ENCODE measurements around the gene NRCAM. TPM values are rescaled to one million over a fixed set of nuclear protein-coding genes. Genes with fewer than 3 reads are reported as not detected.

NRCAM gene
- total RNA-seq, 1 donor from 2014 or later: 7.9 TPM

- Histone ChIP-seq H3K4me1 (no peaks in the 10 kb centered on the region), H3K27me3 (no peaks in the 10 kb centered on the region), H3K36me3 (no peaks in the 10 kb centered on the region), H3K27ac (no peak overlapping the region), H3K4me3 (no peak overlapping the region), H3K9me3 (no peaks in the 10 kb centered on the region)
- no peak for TF ChIP-seq CTCF (IDR thresholded peaks at IDR 0.05)
- TF ChIP-seq POLR2A (IDR thresholded peaks at IDR 0.05): no peak
- TF ChIP-seq POLR2AphosphoS5 (IDR thresholded peaks at IDR 0.05; ENCODE audit: insufficient read depth in 1 of 2, low read depth in 1 of 2): no peak
- no peak for DNase-seq (ENCODE audit: extremely low spot score in 2 of 2)
- intact Hi-C loops (cut with DNase I): no loop called here
Measured at GRCh38 chr7:108118959-108119358, 337.3 kb downstream of the NRCAM start.

DNA sequence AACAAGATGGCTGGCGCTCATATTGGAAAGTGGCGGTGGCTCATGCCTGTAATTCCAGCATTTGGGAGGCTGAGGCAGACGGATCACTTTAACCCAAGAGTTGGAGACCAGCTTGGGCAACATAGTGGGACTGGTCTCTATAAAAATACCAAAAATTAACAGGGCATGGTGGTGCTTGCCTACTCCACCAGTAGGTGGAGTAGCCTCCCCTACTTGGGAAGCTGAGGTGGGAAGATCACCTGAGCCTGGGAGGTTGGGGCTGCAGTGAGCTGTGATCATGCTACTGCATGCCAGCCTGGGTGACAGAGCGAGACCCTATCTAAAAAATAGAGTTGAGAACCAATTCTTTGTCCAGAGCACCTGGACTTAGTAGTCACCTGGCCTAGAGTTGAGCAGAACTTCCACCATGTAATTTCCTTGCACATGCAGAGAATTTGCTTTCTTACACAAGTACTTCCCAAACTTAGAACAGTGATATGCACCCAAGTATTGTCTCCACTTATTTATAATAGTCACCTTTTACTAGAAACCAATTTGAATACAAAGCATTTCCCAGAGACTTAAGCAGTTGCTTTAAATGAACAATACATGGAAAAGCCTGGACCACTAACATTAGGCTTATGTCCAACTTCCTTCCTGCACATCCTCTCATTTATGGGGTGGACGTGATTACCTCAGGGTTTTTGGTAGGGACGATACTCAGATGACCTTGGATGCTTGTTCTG lies 342.0 kb downstream of the NRCAM start:
- TF ChIP-seq POLR2A (IDR thresholded peaks at IDR 0.05) (no peak), CTCF (IDR thresholded peaks at IDR 0.05) (no peak), POLR2AphosphoS5 (IDR thresholded peaks at IDR 0.05; ENCODE audit: insufficient read depth in 1 of 2, low read depth in 1 of 2) (no peak)
- Histone ChIP-seq H3K9me3 (no peaks in the 10 kb centered on the region), H3K36me3 (no peaks in the 10 kb centered on the region), H3K27me3 (no peaks in the 10 kb centered on the region), H3K4me3 (no peak overlapping the region), H3K4me1 (no peaks in the 10 kb centered on the region), H3K27ac (no peak overlapping the region)
- DNase-seq (ENCODE audit: extremely low spot score in 2 of 2): no peak
- intact Hi-C loops (cut with DNase I): no loop called here

DNA sequence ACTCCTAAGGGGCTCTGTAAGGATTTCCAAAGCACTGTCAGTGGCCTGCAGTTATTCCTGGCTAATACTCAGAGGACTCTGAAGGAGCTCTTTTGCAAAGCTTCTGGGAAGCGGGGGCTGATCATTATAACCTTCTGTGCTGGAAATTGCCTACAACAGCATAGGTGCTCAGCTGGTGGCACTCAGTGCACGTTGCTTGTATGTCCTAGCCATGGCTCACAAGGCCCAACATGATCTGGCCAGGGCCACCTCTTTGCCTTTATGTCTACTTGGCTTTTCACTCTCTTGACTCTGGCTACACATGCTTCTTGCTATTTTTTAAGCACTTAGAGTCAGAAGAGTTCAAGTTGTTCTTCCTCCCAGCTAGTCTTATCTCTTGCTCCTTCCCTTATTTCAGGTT lies 343.6 kb downstream of the NRCAM start:
- no peak for DNase-seq (ENCODE audit: extremely low spot score in 2 of 2)
- TF ChIP-seq CTCF (IDR thresholded peaks at IDR 0.05) (no peak), POLR2A (IDR thresholded peaks at IDR 0.05) (no peak), POLR2AphosphoS5 (IDR thresholded peaks at IDR 0.05; ENCODE audit: insufficient read depth in 1 of 2, low read depth in 1 of 2) (no peak)
- Histone ChIP-seq H3K27ac (no peak overlapping the region), H3K27me3 (no peaks in the 10 kb centered on the region), H3K4me3 (no peak overlapping the region), H3K4me1 (no peaks in the 10 kb centered on the region), H3K9me3 (no peaks in the 10 kb centered on the region), H3K36me3 (no peaks in the 10 kb centered on the region)
- intact Hi-C loops (cut with DNase I): no loop called here

DNA sequence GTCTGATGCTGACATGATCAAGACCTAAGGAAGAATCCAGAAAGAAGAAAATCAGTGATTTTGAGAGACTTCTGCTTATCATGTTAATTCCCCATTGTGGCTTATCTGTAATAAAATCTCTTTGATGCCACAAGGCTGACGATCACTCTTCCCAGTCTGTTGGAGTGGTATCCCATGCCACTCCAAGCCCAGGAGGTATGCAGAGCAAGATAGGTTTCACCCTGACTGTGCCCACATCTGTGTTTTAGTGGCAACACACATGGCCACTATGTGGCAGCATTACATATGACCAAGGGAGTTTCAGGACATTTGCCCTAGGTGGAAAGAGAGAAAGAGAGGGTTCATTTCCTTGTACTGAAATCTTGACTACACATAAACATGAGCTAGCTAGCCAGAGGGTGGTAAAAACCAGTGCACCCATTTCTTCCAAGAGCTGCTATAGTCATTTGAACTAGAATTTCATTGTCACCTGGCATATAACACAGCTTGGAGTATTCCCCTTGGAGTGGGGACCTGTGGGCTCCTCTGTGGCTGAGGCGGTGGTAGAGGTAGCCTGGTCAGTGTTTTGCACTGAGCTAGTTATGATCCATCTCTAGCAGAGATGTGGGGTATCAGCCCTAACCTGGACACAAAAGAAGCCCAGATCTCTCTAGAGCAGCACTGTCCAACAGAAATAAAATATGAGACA lies 346.9 kb downstream of the NRCAM start:
- Histone ChIP-seq H3K4me1 (no peaks in the 10 kb centered on the region), H3K9me3 (no peaks in the 10 kb centered on the region), H3K27me3 (no peaks in the 10 kb centered on the region), H3K27ac (no peak overlapping the region), H3K4me3 (no peak overlapping the region), H3K36me3 (no peaks in the 10 kb centered on the region)
- no peak for TF ChIP-seq POLR2AphosphoS5 (IDR thresholded peaks at IDR 0.05; ENCODE audit: insufficient read depth in 1 of 2, low read depth in 1 of 2)
- DNase-seq (ENCODE audit: extremely low spot score in 2 of 2): no peak
- intact Hi-C loops (cut with DNase I): no loop called here

DNA sequence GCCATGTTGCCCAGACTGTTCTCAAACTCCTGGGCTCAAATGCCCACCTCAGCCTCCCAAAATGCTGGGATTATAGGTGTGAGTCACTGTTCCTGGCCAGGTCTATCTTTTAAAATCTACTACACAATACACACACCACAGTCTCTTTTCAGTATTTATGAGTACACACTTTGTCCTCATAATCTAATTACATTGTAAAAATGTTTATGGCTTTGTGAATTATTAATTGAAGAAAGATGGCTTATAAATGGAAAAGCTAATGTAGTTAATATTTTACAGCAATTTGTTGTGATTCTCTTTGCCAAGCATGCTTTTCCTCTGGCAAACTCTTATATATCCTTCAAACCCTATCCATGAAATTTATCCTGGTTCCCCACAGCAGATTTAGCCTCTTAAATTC lies 348.1 kb downstream of the NRCAM start:
- no peak for TF ChIP-seq POLR2AphosphoS5 (IDR thresholded peaks at IDR 0.05; ENCODE audit: insufficient read depth in 1 of 2, low read depth in 1 of 2)
- TF ChIP-seq CTCF (IDR thresholded peaks at IDR 0.05): no peak
- TF ChIP-seq POLR2A (IDR thresholded peaks at IDR 0.05): no peak

More for the DNA sequence above, 348.1 kb downstream of the NRCAM start:
- no peaks in the 10 kb centered on the region for H3K27me3 ChIP-seq
- H3K9me3 ChIP-seq: no peaks in the 10 kb centered on the region
- H3K4me1 ChIP-seq: no peaks in the 10 kb centered on the region
- no peak overlapping the region for H3K4me3 ChIP-seq
- intact Hi-C loops (cut with DNase I): no loop called here
- no peak overlapping the region for H3K27ac ChIP-seq
- DNase-seq (ENCODE audit: extremely low spot score in 2 of 2): no peak
- H3K36me3 ChIP-seq: no peaks in the 10 kb centered on the region

All from vagina (tissue), 2 donors.